HCEC 1CT (cell line): ENCODE measurements around the gene UBR3.

Source experiments
- DNase-seq: peaks from one replicate; pipeline ENCODE4 v3.0.0-alpha.2; 2017

Gene UBR3

GRCh38 chr2:169961911-169962310, 134.7 kb downstream of the UBR3 start:
- DNase-seq: peak; percentile 90

GRCh38 chr2:169963786-169964185, 136.5 kb downstream of the UBR3 start:
- no peak for DNase-seq

GRCh38 chr2:169964740-169965139, 137.5 kb downstream of the UBR3 start:
- no peak for DNase-seq

GRCh38 chr2:169965495-169965894, 138.2 kb downstream of the UBR3 start:
- no peak for DNase-seq

GRCh38 chr2:169966454-169966853, 139.2 kb downstream of the UBR3 start:
- DNase-seq: no peak

- DNase-seq: no peak
Observed at GRCh38 chr2:169968743-169969142, 141.5 kb downstream of the UBR3 start.

- DNase-seq: no peak
Observed at GRCh38 chr2:169975221-169975620, 148.0 kb downstream of the UBR3 start.

- no peak for DNase-seq
Observed at GRCh38 chr2:169976335-169976851, 149.1 kb downstream of the UBR3 start.

- DNase-seq: no peak
Observed at GRCh38 chr2:169977530-169977929, 150.3 kb downstream of the UBR3 start.

GRCh38 chr2:169978402-169979017, 151.3 kb downstream of the UBR3 start:
- DNase-seq: no peak

- no peak for DNase-seq
Observed at GRCh38 chr2:169979025-169979424, 151.8 kb downstream of the UBR3 start.

- DNase-seq: no peak
Observed at GRCh38 chr2:169980001-169980400, 152.7 kb downstream of the UBR3 start.

- DNase-seq: no peak
Observed at GRCh38 chr2:169980643-169981042, 153.4 kb downstream of the UBR3 start.

- DNase-seq: no peak
Observed at GRCh38 chr2:169982929-169983328, 155.7 kb downstream of the UBR3 start.

GRCh38 chr2:169983506-169983905, 156.3 kb downstream of the UBR3 start:
- no peak for DNase-seq

GRCh38 chr2:169984145-169984544, 156.9 kb downstream of the UBR3 start:
- no peak for DNase-seq

GRCh38 chr2:169994752-169995151, 167.5 kb downstream of the UBR3 start:
- no peak for DNase-seq

GRCh38 chr2:169997140-169997887, 170.1 kb downstream of the UBR3 start:
- DNase-seq: no peak

GRCh38 chr2:169999054-169999453, 171.8 kb downstream of the UBR3 start:
- DNase-seq: no peak

GRCh38 chr2:170002096-170002495, 174.8 kb downstream of the UBR3 start:
- no peak for DNase-seq

- DNase-seq: no peak
Observed at GRCh38 chr2:170005702-170006101, 178.4 kb downstream of the UBR3 start.

GRCh38 chr2:170006587-170007325, 179.5 kb downstream of the UBR3 start:
- DNase-seq: no peak

GRCh38 chr2:170009209-170009608, 182.0 kb downstream of the UBR3 start:
- no peak for DNase-seq

GRCh38 chr2:170012773-170013172, 185.5 kb downstream of the UBR3 start:
- DNase-seq: no peak
